Stimulated activated naive CD8-positive, alpha-beta T cell treated with anti-CD3 and anti-CD28 coated beads, Interleukin-15, amount 100 ng/mL, for 72 hours (primary cell): ENCODE data around the gene MBNL2.

Experiments used
- ATAC-seq: fragments of 150-1000 bp; cut with Tn5 transposase; 2 replicates; pipeline ENCODE4 v1.10.0; 2021; ENCODE audit warnings: mild to moderate bottlenecking, moderate library complexity
- DNase-seq, 2 donors: peaks; one replicate each; pipeline ENCODE4 v3.0.0; 2021 to 2022
- H3K27ac Mint-ChIP-seq, 2 donors: one replicate each; pipeline ENCODE4 v1.8.0; 2022; ENCODE audit warnings: mild to moderate bottlenecking in 2 of 2, mixed read lengths in 2 of 2, moderate library complexity in 2 of 2
- H3K27me3 Mint-ChIP-seq: one replicate; pipeline ENCODE4 v1.8.0; 2022; ENCODE audit warnings: mixed read lengths
- H3K4me1 Mint-ChIP-seq: one replicate; pipeline ENCODE4 v1.8.0; 2022; ENCODE audit warnings: mild to moderate bottlenecking, mixed read lengths
- H3K4me3 Mint-ChIP-seq, 2 donors: one replicate each; pipeline ENCODE4 v1.8.0; 2022; ENCODE audit warnings: mild to moderate bottlenecking in 2 of 2, mixed read lengths in 2 of 2, moderate library complexity in 1 of 2
- H3K9me3 Mint-ChIP-seq, 2 donors: one replicate each; pipeline ENCODE4 v1.8.0; 2022; ENCODE audit warnings: mixed read lengths in 2 of 2

The MBNL2 gene

DNA sequence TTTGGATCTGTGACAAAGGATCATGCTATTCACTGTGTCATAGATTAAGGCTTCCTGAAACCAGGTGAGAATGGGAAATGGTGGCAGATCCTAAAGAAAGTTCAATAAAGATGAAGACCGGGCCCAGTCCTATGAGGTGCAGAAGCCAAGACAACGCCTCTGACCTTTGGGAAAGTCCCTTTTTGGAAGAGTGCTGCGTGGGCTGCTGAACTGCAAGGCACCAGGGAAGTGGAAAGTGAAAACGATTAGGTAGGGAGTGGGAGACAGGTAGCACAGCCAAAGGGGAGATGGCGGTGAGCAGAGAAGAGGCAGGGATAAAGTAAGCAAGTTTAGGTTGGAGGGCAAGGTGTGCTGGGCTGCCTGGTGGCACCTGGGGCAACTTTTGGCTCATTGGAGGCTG is 16.3 kb downstream of the MBNL2 start:
- peaks cover 0 to 4% of the 10 kb centered on the region in 2 donors for H3K9me3 Mint-ChIP-seq
- DNase-seq (no peak), ATAC-seq (peak; percentile 46)
- H3K4me3 Mint-ChIP-seq: no peak overlapping the region
- no peak overlapping the region for H3K27ac Mint-ChIP-seq
- no peaks in the 10 kb centered on the region for H3K27me3 Mint-ChIP-seq
- H3K4me1 Mint-ChIP-seq: peaks cover 82% of the 10 kb centered on the region

DNA sequence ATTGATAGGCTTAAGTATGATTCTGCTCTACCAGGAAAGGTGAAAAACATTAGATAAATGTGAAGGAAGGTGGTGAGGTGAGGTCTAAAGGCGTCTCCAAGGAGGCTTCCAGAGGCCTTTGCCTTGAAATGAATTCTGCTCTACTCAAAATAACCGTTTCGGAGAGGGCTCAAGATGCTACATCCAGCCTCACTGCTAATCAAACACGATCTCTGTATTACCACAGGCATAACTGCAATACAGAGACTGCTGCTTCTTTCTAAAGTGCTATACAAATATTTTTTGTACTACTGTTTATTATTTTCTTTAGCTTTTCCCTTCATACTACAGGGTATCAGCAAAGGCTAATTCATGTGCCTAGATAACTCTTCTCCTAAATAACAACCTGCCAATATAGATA is 16.8 kb downstream of the MBNL2 start:
- DNase-seq (no peak), ATAC-seq (no peak)
- peaks cover 0 to 4% of the 10 kb centered on the region in 2 donors for H3K9me3 Mint-ChIP-seq
- H3K27ac Mint-ChIP-seq: no peak overlapping the region
- peaks cover 79% of the 10 kb centered on the region for H3K4me1 Mint-ChIP-seq
- no peaks in the 10 kb centered on the region for H3K27me3 Mint-ChIP-seq
- no peak overlapping the region for H3K4me3 Mint-ChIP-seq

DNA sequence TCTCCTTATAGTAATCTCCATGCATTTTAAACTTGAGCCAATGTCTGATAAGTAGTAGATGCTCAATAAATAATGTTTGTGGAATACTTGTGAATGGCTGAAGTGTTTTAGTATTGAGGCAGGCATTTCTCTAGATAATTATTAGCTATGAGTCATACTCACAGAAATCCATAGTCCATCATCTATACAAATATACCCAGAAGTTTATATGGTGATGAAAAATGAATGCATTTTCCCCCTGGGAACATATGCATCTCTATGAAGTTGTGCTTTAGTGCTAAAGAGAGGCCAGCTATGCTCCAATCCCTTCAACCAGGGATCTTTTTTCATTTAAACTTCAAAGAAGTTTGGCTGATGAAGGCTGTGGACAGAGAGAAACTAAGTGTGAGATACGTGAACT is 17.2 kb downstream of the MBNL2 start:
- ATAC-seq (no peak), DNase-seq (no peak)
- no peak overlapping the region for H3K4me3 Mint-ChIP-seq
- no peaks in the 10 kb centered on the region for H3K27me3 Mint-ChIP-seq
- H3K27ac Mint-ChIP-seq: no peak overlapping the region
- H3K9me3 Mint-ChIP-seq: peaks cover 0 to 4% of the 10 kb centered on the region in 2 donors
- peaks cover 75% of the 10 kb centered on the region for H3K4me1 Mint-ChIP-seq

GRCh38 chr13:97239943-97240787 is 18.0 kb downstream of the MBNL2 start:
- Mint-ChIP-seq H3K9me3 (peaks cover 0 to 4% of the 10 kb centered on the region in 2 donors), H3K4me3 (no peak overlapping the region), H3K27ac (no peak overlapping the region), H3K27me3 (no peaks in the 10 kb centered on the region), H3K4me1 (peaks cover 69% of the 10 kb centered on the region)
- no peak for ATAC-seq
- no peak for DNase-seq

GRCh38 chr13:97240788-97241734 is 18.9 kb downstream of the MBNL2 start:
- DNase-seq (no peak), ATAC-seq (no peak)
- H3K27me3 Mint-ChIP-seq: no peaks in the 10 kb centered on the region
- peaks cover 0 to 4% of the 10 kb centered on the region in 2 donors for H3K9me3 Mint-ChIP-seq
- H3K4me1 Mint-ChIP-seq: peaks cover 65% of the 10 kb centered on the region
- H3K4me3 Mint-ChIP-seq: no peak overlapping the region
- peak overlapping the region in 1 of 2 donors; percentile 19 for H3K27ac Mint-ChIP-seq

GRCh38 chr13:97241761-97242160 is 19.6 kb downstream of the MBNL2 start:
- Mint-ChIP-seq H3K9me3 (peaks cover 0 to 4% of the 10 kb centered on the region in 2 donors), H3K4me3 (no peak overlapping the region), H3K27me3 (no peaks in the 10 kb centered on the region), H3K27ac (no peak overlapping the region), H3K4me1 (peaks cover 61% of the 10 kb centered on the region)
- DNase-seq (no peak), ATAC-seq (no peak)

- DNase-seq (no peak), ATAC-seq (no peak)
- H3K9me3 Mint-ChIP-seq: no peaks in the 10 kb centered on the region
- no peak overlapping the region for H3K4me3 Mint-ChIP-seq
- H3K27ac Mint-ChIP-seq: peak overlapping the region in 1 of 2 donors; percentile 37
- H3K4me1 Mint-ChIP-seq: peaks cover 50% of the 10 kb centered on the region
- no peaks in the 10 kb centered on the region for H3K27me3 Mint-ChIP-seq
These were observed 20.8 kb downstream of the MBNL2 start for GRCh38 chr13:97242755-97243497.

GRCh38 chr13:97243915-97244781 is 22.0 kb downstream of the MBNL2 start:
- Mint-ChIP-seq H3K9me3 (no peaks in the 10 kb centered on the region), H3K27me3 (no peaks in the 10 kb centered on the region), H3K4me1 (peaks cover 38% of the 10 kb centered on the region), H3K27ac (no peak overlapping the region), H3K4me3 (no peak overlapping the region)
- DNase-seq (no peak), ATAC-seq (no peak)

GRCh38 chr13:97245011-97245410 is 22.9 kb downstream of the MBNL2 start:
- Mint-ChIP-seq H3K9me3 (no peaks in the 10 kb centered on the region), H3K4me3 (no peak overlapping the region), H3K4me1 (peaks cover 34% of the 10 kb centered on the region), H3K27me3 (no peaks in the 10 kb centered on the region), H3K27ac (no peak overlapping the region)
- ATAC-seq (no peak), DNase-seq (no peak)

GRCh38 chr13:97246596-97247158 is 24.5 kb downstream of the MBNL2 start:
- Mint-ChIP-seq H3K4me3 (no peak overlapping the region), H3K27ac (no peak overlapping the region), H3K9me3 (no peaks in the 10 kb centered on the region), H3K4me1 (peaks cover 33% of the 10 kb centered on the region), H3K27me3 (no peaks in the 10 kb centered on the region)
- ATAC-seq (no peak), DNase-seq (no peak)

DNA sequence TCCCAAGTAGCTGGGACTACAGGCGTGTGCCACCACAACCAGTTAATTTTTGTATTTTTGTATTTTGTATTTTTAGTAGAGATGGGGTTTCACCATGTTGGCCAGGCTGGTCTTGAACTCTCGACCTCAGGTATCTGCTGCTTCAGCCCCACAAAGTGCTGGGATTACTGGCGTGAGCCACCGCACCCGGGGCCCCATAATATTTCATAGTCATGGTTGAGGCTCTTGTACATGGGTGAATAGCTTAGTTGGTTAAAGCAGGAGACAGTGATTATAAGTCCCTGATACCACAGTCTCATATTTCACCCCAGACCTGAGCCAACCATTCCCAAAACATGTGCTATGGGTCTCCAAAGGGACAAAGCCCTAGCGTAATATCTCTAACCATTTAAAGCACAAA is 26.1 kb downstream of the MBNL2 start:
- Mint-ChIP-seq H3K9me3 (no peaks in the 10 kb centered on the region), H3K27me3 (no peaks in the 10 kb centered on the region), H3K4me1 (peaks cover 17% of the 10 kb centered on the region), H3K4me3 (no peak overlapping the region), H3K27ac (no peak overlapping the region)
- no peak for ATAC-seq
- no peak for DNase-seq

GRCh38 chr13:97249093-97249795 is 27.1 kb downstream of the MBNL2 start:
- no peak for ATAC-seq
- DNase-seq: no peak
- peaks cover 13% of the 10 kb centered on the region for H3K4me1 Mint-ChIP-seq
- H3K9me3 Mint-ChIP-seq: no peaks in the 10 kb centered on the region
- H3K27me3 Mint-ChIP-seq: no peaks in the 10 kb centered on the region
- H3K4me3 Mint-ChIP-seq: no peak overlapping the region
- H3K27ac Mint-ChIP-seq: no peak overlapping the region

- peaks cover 20% of the 10 kb centered on the region for H3K4me1 Mint-ChIP-seq
- ATAC-seq (no peak), DNase-seq (no peak)
- no peaks in the 10 kb centered on the region for H3K9me3 Mint-ChIP-seq
- H3K27me3 Mint-ChIP-seq: no peaks in the 10 kb centered on the region
- H3K27ac Mint-ChIP-seq: no peak overlapping the region
- H3K4me3 Mint-ChIP-seq: no peak overlapping the region
These were observed 27.8 kb downstream of the MBNL2 start for GRCh38 chr13:97249796-97250495.
